Activated CD4-positive, alpha-beta T cell treated with anti-CD3 and anti-CD28 coated beads, Interleukin-10, Interleukin-2, amounts not matched to agents 100 ng/mL and 50 ng/mL, durations not matched to agents 16 hours and 8 hours (primary cell): Measurements from ENCODE around the gene SIRPB2.
"Not testable (repeated sequence)": the region's sequence is repeated elsewhere in the genome, so short reads cannot be mapped to it uniquely, and the experiment has no call there.

Experiments used
- DNase-seq: peaks from one replicate; pipeline ENCODE4 v3.0.0-alpha.2; 2020

SIRPB2 gene

GRCh38 chr20:1499528-1500420 is 8.6 kb upstream of the SIRPB2 start:
- no peak for DNase-seq

GRCh38 chr20:1497371-1497770 is 6.2 kb upstream of the SIRPB2 start:
- DNase-seq: not testable (repeated sequence)

- no peak for DNase-seq
Measured at GRCh38 chr20:1496930-1497329, 5.7 kb upstream of the SIRPB2 start.

- no peak for DNase-seq
Measured at GRCh38 chr20:1494436-1494835, 3.2 kb upstream of the SIRPB2 start.

- no peak for DNase-seq
Measured at GRCh38 chr20:1493536-1493935, 2.3 kb upstream of the SIRPB2 start.

GRCh38 chr20:1491860-1492642 is 831 bp upstream of the SIRPB2 start:
- no peak for DNase-seq

- no peak for DNase-seq
Measured at GRCh38 chr20:1490643-1491195, 501 bp downstream of the SIRPB2 start.

- no peak for DNase-seq
Measured at GRCh38 chr20:1489764-1490436, 1.3 kb downstream of the SIRPB2 start.

- no peak for DNase-seq
Measured at GRCh38 chr20:1489325-1489724, 1.9 kb downstream of the SIRPB2 start.

GRCh38 chr20:1486566-1486965 is 4.7 kb downstream of the SIRPB2 start:
- DNase-seq: no peak

- no peak for DNase-seq
Measured at GRCh38 chr20:1484438-1485116, 6.6 kb downstream of the SIRPB2 start.

- no peak for DNase-seq
Measured at GRCh38 chr20:1479831-1480595, 11.2 kb downstream of the SIRPB2 start.

- no peak for DNase-seq
Measured at GRCh38 chr20:1478566-1478965, 12.7 kb downstream of the SIRPB2 start.

- no peak for DNase-seq
Measured at GRCh38 chr20:1477896-1478490, 13.2 kb downstream of the SIRPB2 start.

- peak; percentile 8 for DNase-seq
Measured at GRCh38 chr20:1474817-1475603, 16.2 kb downstream of the SIRPB2 start.

GRCh38 chr20:1474325-1474724 is 16.9 kb downstream of the SIRPB2 start:
- no peak for DNase-seq

- DNase-seq: no peak
Measured at GRCh38 chr20:1473246-1474220, 17.7 kb downstream of the SIRPB2 start.

GRCh38 chr20:1472556-1473245 is 18.5 kb downstream of the SIRPB2 start:
- DNase-seq: no peak

- DNase-seq: no peak
Measured at GRCh38 chr20:1471242-1471641, 20.0 kb downstream of the SIRPB2 start.
